ENCODE results near the gene TNXB.

GRCh38 chr6:32123681-32124080 is 14.5 kb upstream of the TNXB start:
- TF ChIP-seq POLR2A (IDR thresholded peaks at IDR 0.05), result no peak
- TF ChIP-seq CTCF (IDR thresholded peaks at IDR 0.05), result no peak
